ENCODE data around the gene SCAF1. TPM values are rescaled to one million over a fixed set of nuclear protein-coding genes. Genes with fewer than 3 reads are reported as not detected.

Gene SCAF1
- total and polyA plus RNA-seq, 2 of the 13 experiments (the other 11 are each of a cell fraction or from before 2014, with no cell fraction given): 3.3 to 6.1 TPM

DNA sequence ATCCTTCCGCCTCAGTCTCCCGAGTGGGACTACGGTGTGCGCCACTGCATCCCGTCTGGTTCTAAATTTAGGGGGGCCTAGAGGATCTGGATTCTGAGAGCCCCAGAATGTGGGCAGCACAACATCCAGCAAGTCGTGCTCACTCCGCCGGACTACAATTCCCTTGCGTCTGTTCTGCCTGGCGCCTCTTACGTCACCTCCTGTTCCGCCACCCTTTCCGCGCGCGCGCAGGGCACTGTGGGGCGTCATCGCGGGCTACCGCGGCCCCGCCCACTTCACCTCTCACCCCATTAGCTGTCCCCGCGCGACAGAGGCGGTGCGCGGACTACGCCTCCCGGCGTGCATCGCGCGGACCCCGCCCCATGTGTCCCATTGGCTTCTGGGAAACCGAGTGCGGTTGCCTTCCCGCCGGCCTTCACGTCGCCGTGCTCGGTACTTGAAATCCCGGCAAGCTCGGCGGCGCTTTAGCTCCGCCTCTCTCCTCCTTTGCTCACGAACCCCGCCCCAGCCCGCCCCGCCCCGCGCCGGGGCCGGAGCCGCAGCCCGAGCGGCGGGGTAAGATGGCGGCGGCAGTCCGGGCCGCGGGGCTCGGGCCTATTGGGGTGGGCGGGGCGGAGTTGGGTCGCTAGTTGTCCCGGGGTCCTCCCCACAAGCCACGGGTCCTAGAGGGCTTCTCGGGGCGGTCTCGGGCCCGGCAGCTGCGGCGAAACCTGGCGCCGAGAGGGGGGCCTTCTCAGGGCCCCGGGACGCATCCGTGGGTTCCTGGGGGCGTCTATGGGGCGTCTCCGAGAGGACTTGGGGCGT lies at the start of gene SCAF1 (continued):
- TF ChIP-seq, protein P1, sequence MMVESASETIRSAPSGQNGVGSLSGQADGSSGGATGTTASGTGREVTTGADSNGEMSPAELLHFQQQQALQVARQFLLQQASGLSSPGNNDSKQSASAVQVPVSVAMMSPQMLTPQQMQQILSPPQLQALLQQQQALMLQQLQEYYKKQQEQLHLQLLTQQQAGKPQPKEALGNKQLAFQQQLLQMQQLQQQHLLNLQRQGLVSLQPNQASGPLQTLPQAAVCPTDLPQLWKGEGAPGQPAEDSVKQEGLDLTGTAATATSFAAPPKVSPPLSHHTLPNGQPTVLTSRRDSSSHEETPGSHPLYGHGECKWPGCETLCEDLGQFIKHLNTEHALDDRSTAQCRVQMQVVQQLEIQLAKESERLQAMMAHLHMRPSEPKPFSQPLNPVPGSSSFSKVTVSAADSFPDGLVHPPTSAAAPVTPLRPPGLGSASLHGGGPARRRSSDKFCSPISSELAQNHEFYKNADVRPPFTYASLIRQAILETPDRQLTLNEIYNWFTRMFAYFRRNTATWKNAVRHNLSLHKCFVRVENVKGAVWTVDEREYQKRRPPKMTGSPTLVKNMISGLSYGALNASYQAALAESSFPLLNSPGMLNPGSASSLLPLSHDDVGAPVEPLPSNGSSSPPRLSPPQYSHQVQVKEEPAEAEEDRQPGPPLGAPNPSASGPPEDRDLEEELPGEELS (CRISPR knock-in tag; IDR thresholded peaks at IDR 0.05): no peak
- TF ChIP-seq KLF13 (CRISPR knock-in tag; IDR thresholded peaks at IDR 0.05): no peak
- no peak for TF ChIP-seq ZNF224 (CRISPR knock-in tag; IDR thresholded peaks at IDR 0.05)
- TF ChIP-seq SP4 (CRISPR knock-in tag; IDR thresholded peaks at IDR 0.05): peak; percentile 100
- TF ChIP-seq IKZF4 (CRISPR knock-in tag; IDR thresholded peaks at IDR 0.05; ENCODE audit: borderline replicate concordance, low read depth, not compliant biosample characterization): peak; percentile 30
- TF ChIP-seq, protein P2, sequence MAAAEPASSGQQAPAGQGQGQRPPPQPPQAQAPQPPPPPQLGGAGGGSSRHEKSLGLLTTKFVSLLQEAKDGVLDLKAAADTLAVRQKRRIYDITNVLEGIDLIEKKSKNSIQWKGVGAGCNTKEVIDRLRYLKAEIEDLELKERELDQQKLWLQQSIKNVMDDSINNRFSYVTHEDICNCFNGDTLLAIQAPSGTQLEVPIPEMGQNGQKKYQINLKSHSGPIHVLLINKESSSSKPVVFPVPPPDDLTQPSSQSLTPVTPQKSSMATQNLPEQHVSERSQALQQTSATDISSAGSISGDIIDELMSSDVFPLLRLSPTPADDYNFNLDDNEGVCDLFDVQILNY (CRISPR knock-in tag; conservative IDR thresholded peaks at IDR 0.05): no peak
- TF ChIP-seq, protein P3, sequence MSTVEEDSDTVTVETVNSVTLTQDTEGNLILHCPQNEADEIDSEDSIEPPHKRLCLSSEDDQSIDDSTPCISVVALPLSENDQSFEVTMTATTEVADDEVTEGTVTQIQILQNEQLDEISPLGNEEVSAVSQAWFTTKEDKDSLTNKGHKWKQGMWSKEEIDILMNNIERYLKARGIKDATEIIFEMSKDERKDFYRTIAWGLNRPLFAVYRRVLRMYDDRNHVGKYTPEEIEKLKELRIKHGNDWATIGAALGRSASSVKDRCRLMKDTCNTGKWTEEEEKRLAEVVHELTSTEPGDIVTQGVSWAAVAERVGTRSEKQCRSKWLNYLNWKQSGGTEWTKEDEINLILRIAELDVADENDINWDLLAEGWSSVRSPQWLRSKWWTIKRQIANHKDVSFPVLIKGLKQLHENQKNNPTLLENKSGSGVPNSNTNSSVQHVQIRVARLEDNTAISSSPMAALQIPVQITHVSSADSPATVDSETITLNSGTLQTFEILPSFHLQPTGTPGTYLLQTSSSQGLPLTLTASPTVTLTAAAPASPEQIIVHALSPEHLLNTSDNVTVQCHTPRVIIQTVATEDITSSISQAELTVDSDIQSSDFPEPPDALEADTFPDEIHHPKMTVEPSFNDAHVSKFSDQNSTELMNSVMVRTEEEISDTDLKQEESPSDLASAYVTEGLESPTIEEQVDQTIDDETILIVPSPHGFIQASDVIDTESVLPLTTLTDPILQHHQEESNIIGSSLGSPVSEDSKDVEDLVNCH (CRISPR knock-in tag; IDR thresholded peaks at IDR 0.05): no peak
- TF ChIP-seq, protein P4, sequence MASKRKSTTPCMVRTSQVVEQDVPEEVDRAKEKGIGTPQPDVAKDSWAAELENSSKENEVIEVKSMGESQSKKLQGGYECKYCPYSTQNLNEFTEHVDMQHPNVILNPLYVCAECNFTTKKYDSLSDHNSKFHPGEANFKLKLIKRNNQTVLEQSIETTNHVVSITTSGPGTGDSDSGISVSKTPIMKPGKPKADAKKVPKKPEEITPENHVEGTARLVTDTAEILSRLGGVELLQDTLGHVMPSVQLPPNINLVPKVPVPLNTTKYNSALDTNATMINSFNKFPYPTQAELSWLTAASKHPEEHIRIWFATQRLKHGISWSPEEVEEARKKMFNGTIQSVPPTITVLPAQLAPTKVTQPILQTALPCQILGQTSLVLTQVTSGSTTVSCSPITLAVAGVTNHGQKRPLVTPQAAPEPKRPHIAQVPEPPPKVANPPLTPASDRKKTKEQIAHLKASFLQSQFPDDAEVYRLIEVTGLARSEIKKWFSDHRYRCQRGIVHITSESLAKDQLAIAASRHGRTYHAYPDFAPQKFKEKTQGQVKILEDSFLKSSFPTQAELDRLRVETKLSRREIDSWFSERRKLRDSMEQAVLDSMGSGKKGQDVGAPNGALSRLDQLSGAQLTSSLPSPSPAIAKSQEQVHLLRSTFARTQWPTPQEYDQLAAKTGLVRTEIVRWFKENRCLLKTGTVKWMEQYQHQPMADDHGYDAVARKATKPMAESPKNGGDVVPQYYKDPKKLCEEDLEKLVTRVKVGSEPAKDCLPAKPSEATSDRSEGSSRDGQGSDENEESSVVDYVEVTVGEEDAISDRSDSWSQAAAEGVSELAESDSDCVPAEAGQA (IDR thresholded peaks at IDR 0.05; ENCODE audit: low read depth): peak; percentile 85
- TF ChIP-seq, protein P4 (CRISPR knock-in tag; IDR thresholded peaks at IDR 0.05; ENCODE audit: borderline replicate concordance): no peak
- TF ChIP-seq ZNF33B (CRISPR knock-in tag; IDR thresholded peaks at IDR 0.05): peak; percentile 62; the same call in 1 of the 2 replicates
- TF ChIP-seq SP5 (CRISPR knock-in tag; IDR thresholded peaks at IDR 0.05; ENCODE audit: borderline replicate concordance, low read depth): peak; percentile 96
- TF ChIP-seq SMC3 (IDR thresholded peaks at IDR 0.05; ENCODE audit: low read length): no peak
- TF ChIP-seq MAFG (CRISPR knock-in tag; IDR thresholded peaks at IDR 0.05): no peak
- TF ChIP-seq NFIB (CRISPR knock-in tag; IDR thresholded peaks at IDR 0.05; ENCODE audit: borderline replicate concordance): no peak
- no peak for TF ChIP-seq ZNF660 (CRISPR knock-in tag; IDR thresholded peaks at IDR 0.05; ENCODE audit: borderline replicate concordance, low read depth)

Data from HepG2 (cell line).